ENCODE data around the gene ZNF792.
A peak's percentile ranks its signal among the peaks of the same experiment; 100 is the strongest.
"Not testable (repeated sequence)": the region's sequence is repeated elsewhere in the genome, so short reads cannot be mapped to it uniquely, and the experiment has no call there.

Gene ZNF792

DNA sequence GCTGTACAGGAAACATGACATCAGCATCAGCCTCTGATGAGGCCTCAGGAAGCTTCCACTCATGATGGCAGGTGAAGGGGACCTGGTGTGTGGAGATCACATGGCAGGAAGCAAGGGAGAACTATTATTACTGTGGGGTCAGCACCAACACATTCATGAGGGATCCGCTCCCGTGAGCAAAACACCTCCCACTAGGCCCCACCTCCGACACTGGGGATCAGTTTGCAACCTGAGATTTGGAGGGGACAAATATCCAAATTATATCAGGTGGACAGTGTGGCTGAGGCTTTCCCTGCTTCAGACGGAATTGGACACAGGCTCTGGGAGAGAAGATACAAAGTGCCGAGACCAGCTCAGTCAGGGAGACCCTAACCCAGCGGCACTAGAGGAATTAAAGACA lies 5.7 kb upstream of the ZNF792 start:
- DNase-seq (ENCODE audit: low read depth) = no peak
- TF ChIP-seq, protein P1, sequence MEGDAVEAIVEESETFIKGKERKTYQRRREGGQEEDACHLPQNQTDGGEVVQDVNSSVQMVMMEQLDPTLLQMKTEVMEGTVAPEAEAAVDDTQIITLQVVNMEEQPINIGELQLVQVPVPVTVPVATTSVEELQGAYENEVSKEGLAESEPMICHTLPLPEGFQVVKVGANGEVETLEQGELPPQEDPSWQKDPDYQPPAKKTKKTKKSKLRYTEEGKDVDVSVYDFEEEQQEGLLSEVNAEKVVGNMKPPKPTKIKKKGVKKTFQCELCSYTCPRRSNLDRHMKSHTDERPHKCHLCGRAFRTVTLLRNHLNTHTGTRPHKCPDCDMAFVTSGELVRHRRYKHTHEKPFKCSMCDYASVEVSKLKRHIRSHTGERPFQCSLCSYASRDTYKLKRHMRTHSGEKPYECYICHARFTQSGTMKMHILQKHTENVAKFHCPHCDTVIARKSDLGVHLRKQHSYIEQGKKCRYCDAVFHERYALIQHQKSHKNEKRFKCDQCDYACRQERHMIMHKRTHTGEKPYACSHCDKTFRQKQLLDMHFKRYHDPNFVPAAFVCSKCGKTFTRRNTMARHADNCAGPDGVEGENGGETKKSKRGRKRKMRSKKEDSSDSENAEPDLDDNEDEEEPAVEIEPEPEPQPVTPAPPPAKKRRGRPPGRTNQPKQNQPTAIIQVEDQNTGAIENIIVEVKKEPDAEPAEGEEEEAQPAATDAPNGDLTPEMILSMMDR (IDR thresholded peaks at IDR 0.05; ENCODE audit: low read depth, low read length, missing control alignments) = no peak
- H3K4me3 ChIP-seq (ENCODE audit: low read depth, low read length) = no peak overlapping the region
- in situ Hi-C loops (cut with HindIII; ENCODE audit: low sequenced_read_pairs) = no loop called here

DNA sequence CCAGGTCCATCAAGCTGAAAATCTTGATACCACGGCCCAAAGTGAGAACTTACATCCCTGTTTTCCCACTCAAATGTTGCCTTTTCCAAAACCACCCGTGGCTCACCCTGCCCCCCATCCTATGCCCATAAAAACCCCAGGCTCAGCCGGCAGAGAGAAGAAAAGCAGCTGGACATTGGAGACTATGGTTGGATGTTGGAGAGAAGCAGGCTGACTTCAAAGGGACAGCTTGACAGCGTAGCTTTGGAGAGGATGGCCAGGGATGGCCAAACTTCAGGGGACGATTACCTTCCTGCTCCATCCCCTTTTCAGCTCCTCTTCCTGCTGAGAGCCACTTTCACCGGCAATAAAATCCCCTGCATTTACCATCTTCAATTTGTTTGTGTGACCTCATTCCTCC lies 3.5 kb upstream of the ZNF792 start:
- no peak overlapping the region for H3K4me3 ChIP-seq (ENCODE audit: low read depth, low read length)
- DNase-seq (ENCODE audit: low read depth) = no peak
- in situ Hi-C loops (cut with HindIII; ENCODE audit: low sequenced_read_pairs) = no loop called here
- TF ChIP-seq, protein P1 (IDR thresholded peaks at IDR 0.05; ENCODE audit: low read depth, low read length, missing control alignments) = no peak

DNA sequence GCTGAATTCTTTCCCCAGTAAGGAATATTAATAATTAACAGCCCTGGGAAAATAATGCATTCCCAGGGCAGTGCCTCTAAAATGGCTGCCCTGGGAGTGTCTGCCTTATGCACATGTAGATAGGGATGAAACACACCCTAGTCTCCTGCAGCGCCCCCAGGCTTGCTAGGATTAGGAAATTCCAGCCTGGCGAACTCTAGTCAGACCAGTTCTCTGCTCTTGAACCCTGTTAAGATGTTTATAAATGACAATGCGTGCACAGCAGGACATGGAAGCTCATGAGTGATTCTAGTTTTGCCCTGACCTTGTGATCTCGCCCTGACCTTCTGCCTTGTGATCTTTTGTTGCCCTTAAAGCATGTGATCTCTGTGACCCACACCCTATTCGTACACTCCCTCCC lies 1.5 kb upstream of the ZNF792 start:
- DNase-seq (ENCODE audit: low read depth); in situ Hi-C loops (cut with HindIII; ENCODE audit: low sequenced_read_pairs); H3K4me3 ChIP-seq (ENCODE audit: low read depth, low read length): not testable (repeated sequence)

DNA sequence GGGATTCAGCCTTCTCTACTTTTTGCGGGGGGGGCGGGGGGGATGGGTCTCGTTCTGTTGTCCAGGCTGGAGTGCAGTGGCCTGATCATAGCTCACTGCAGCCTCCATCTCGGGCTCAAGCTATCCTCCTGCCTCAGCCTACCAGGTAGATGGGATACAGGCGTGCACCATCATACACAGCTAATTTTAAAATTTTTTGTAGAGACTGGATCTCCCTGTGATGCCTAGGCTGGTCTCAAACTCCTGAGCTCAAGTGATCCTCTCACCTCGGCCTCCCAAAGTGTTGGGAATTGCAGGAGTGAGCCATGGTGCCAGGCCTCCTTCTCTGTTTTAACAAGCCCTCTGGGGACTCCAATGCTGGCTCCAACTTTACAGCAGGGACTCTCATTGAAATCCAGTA lies 569 bp upstream of the ZNF792 start:
- H3K4me3 ChIP-seq (ENCODE audit: low read depth, low read length) = no peak overlapping the region
- in situ Hi-C loops (cut with HindIII; ENCODE audit: low sequenced_read_pairs) = no loop called here
- DNase-seq (ENCODE audit: low read depth) = no peak
- TF ChIP-seq, protein P1 (IDR thresholded peaks at IDR 0.05; ENCODE audit: low read depth, low read length, missing control alignments) = no peak

DNA sequence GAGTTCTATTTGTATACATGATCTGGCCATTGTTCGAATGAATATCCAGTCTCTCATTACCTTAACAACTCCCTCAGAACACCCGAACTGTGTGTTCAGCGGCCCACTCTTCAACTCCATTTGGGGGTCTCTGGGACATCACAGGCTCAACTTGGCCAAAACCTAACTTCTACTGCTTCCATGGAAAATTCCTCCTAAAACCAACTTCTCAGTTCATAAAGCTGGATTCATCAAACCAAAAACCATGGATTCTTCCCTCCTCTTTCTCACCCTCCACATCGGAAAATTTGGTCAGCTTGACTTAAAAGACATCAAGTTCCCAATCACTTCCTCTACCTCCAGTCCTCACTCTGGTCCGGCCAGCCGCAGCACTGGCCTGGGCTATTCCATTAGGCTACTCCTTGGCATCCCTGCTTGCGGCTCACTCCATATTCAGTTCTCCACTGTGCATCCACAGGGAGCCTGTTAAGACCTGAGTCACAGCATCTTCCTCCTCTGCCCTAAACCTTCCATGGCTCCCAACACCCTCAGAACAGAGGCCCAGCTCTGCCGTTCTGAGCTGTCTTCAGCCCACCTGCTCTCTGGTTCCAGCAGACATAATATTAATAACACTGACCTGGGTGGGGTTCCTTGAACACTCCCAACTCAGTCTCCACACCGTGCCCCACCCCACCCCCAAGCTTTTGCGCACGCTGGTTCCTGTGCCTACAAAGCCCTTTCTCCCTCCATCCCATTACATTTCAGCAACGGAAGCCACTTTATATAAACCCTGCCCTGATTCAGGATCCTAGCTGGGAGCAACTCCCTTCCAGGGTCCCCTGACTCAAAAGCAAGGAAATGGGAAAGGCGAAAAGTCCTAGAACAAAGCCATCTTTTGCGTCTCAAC lies 1.1 kb downstream of the ZNF792 start:
- in situ Hi-C loops (cut with HindIII; ENCODE audit: low sequenced_read_pairs) = no loop called here
- DNase-seq (ENCODE audit: low read depth) = no peak
- TF ChIP-seq, protein P1 (IDR thresholded peaks at IDR 0.05; ENCODE audit: low read depth, low read length, missing control alignments) = no peak
- H3K4me3 ChIP-seq (ENCODE audit: low read depth, low read length) = peak overlapping the region; percentile 78

DNA sequence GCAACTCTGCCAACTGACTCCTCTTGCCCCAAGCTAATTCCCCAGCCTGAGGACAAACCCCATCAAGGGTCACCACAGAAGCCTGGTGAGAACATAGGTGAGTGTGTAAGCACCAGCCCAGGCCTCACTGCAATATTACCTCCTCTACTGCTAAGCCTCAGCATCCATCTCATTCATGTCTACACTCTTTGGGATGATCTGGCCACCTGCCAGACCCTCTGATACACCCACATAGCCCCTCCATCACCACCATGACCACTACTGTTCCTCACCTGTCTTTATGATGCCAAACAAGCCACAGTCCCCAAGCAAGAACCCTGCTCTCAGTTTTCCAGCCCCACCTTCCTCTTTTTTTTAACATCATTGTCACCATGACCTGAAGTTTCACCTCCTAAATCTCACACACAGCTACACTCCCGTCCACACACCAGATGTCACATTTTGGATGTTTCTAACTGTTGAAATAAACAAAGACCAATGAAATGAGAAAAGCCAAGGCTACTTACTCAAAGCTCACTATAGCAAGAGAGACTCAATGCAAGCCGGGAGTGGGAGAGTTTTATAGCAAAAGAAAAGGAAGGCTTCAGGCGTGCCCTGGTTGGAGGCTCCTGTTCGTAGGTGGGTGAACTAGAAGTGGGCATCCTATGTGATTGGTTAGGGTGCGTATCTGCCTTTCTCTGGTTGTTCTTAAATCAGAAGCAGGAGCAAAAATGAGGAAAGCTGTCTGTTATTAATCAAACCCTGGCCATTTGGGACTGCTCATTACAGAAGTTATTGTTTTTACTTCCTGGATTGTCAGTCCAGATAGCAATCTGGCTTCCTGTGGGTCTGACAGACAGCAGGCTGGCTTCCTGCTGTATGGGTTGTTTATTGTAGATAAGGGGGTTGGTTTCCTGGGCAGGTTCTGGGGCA lies 2.0 kb downstream of the ZNF792 start:
- no peak for DNase-seq (ENCODE audit: low read depth)
- in situ Hi-C loops (cut with HindIII; ENCODE audit: low sequenced_read_pairs) = no loop called here
- peak overlapping the region; percentile 78 for H3K4me3 ChIP-seq (ENCODE audit: low read depth, low read length)
- TF ChIP-seq, protein P1 (IDR thresholded peaks at IDR 0.05; ENCODE audit: low read depth, low read length, missing control alignments) = no peak
